ENCODE measurements around the gene KCP. TPM values are rescaled to one million over a fixed set of nuclear protein-coding genes. Genes with fewer than 3 reads are reported as not detected.

KCP gene
- total and polyA plus RNA-seq, 2 of the 13 experiments (the other 11 are each of a cell fraction or from before 2014, with no cell fraction given), result 0.37 to 1.0 TPM

DNA sequence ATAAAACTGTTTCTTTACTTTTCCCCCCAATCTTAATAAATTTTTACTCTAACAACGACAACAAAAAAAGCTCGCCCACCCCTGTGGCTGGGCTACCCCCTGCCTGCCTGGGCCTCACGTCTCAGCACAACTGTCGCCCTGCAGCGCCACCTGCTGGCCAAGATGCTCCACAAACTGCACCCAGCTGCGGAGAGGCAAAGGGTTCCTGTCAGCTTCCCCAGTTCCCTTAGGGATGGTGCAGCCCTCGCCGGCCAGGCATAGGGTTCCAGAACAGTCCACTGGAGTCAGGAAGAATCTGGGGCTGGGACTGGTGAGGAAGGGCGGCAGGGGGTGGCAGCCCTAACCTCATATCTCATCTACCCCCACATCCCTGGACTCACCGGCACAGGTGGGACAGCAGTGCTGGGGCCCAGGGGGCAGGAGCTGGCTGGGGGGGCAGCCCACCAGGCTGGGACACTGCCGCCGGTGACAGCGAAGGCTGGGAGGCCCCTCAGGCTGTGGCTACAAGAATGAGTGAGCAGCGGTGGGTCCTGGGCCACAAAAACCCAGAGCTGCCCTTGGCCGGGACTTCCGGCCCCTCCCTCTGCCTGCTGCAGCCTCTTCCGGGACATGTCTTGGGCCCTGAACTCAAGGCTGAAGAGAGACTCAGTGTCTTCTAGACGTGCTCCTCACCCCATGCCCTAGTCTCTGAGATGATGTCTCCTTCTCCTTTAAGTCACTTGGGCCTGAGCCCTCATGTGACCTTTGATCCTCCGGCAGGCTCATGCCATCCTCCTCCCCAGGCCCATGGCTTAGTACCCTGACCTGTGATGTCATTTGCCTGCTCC lies 26.7 kb downstream of the KCP start (continued):
- TF ChIP-seq, protein P1, sequence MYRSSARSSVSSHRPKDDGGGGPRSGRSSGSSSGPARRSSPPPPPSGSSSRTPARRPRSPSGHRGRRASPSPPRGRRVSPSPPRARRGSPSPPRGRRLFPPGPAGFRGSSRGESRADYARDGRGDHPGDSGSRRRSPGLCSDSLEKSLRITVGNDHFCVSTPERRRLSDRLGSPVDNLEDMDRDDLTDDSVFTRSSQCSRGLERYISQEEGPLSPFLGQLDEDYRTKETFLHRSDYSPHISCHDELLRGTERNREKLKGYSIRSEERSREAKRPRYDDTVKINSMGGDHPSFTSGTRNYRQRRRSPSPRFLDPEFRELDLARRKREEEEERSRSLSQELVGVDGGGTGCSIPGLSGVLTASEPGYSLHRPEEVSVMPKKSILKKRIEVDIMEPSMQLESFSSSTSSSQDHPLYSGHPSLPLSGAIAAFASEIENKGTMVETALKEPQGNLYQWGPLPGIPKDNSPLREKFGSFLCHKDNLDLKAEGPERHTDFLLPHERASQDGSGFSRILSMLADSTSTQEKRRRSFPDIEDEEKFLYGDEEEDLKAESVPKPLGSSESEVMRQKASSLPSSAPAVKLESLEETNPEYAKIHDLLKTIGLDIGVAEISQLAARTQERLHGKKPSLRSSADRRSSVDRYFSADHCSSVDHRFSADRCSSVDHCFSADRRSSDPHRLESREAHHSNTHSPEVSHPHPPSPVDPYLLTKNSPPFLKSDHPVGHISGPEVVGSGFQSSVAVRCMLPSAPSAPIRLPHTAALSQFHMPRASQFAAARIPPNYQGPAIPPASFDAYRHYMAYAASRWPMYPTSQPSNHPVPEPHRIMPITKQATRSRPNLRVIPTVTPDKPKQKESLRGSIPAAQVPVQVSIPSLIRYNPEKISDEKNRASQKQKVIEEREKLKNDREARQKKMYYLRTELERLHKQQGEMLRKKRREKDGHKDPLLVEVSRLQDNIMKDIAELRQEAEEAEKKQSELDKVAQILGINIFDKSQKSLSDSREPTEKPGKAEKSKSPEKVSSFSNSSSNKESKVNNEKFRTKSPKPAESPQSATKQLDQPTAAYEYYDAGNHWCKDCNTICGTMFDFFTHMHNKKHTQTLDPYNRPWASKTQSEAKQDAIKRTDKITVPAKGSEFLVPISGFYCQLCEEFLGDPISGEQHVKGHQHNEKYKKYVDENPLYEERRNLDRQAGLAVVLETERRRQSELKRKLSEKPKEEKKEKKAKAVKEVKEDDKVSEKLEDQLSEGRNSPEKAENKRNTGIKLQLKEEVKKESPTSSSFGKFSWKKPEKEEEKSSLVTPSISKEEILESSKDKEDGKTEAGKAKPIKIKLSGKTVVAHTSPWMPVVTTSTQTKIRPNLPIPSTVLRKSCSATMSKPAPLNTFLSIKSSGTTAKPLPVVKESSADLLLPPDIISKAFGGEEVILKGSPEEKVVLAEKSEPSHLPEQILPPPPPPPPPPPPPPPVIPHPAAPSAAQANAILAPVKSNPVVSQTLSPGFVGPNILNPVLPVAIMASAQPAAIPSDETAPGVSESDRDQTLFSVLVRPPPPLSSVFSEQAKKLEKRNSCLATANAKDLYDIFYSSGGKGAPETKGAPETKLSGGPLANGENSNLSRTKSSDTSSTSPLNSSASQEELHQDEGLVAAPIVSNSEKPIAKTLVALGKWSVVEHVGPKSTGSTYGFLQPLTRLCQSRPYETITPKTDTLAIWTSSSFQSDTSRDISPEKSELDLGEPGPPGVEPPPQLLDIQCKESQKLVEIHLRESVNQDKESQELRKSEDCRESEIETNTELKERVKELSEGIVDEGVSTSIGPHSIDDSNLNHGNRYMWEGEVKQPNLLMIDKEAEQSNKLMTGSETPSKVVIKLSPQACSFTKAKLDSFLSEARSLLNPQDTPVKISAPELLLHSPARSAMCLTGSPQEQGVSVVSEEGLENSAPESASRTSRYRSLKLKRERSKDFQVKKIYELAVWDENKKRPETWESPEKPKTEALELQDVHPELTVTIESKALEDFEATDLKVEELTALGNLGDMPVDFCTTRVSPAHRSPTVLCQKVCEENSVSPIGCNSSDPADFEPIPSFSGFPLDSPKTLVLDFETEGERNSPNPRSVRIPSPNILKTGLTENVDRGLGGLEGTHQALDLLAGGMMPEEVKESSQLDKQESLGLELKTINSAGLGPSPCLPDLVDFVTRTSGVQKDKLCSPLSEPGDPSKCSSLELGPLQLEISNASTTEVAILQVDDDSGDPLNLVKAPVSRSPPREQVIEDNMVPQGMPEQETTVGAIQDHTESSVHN (CRISPR knock-in tag; IDR thresholded peaks at IDR 0.05), result no peak
- no peak for TF ChIP-seq ZSCAN12 (CRISPR knock-in tag; IDR thresholded peaks at IDR 0.05)
- no peak for TF ChIP-seq ZNF260 (CRISPR knock-in tag; IDR thresholded peaks at IDR 0.05; ENCODE audit: borderline replicate concordance, low read depth)
- TF ChIP-seq, protein P2, sequence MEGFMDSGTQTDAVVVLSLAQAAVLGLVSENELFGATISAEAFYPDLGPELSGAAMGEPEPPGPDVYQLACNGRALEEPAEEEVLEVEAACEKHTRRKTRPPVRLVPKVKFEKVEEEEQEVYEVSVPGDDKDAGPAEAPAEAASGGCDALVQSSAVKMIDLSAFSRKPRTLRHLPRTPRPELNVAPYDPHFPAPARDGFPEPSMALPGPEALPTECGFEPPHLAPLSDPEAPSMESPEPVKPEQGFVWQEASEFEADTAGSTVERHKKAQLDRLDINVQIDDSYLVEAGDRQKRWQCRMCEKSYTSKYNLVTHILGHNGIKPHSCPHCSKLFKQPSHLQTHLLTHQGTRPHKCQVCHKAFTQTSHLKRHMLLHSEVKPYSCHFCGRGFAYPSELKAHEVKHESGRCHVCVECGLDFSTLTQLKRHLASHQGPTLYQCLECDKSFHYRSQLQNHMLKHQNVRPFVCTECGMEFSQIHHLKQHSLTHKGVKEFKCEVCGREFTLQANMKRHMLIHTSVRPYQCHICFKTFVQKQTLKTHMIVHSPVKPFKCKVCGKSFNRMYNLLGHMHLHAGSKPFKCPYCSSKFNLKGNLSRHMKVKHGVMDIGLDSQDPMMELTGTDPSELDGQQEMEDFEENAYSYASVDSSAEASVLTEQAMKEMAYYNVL (CRISPR knock-in tag; IDR thresholded peaks at IDR 0.05; ENCODE audit: borderline replicate concordance), result no peak
- no peak for TF ChIP-seq ARNT2 (CRISPR knock-in tag; IDR thresholded peaks at IDR 0.05; ENCODE audit: low read depth)
- TF ChIP-seq GLI4 (CRISPR knock-in tag; IDR thresholded peaks at IDR 0.05; ENCODE audit: borderline replicate concordance), result peak; percentile 28; the same call in 1 of the 2 replicates
- TF ChIP-seq, protein P3, sequence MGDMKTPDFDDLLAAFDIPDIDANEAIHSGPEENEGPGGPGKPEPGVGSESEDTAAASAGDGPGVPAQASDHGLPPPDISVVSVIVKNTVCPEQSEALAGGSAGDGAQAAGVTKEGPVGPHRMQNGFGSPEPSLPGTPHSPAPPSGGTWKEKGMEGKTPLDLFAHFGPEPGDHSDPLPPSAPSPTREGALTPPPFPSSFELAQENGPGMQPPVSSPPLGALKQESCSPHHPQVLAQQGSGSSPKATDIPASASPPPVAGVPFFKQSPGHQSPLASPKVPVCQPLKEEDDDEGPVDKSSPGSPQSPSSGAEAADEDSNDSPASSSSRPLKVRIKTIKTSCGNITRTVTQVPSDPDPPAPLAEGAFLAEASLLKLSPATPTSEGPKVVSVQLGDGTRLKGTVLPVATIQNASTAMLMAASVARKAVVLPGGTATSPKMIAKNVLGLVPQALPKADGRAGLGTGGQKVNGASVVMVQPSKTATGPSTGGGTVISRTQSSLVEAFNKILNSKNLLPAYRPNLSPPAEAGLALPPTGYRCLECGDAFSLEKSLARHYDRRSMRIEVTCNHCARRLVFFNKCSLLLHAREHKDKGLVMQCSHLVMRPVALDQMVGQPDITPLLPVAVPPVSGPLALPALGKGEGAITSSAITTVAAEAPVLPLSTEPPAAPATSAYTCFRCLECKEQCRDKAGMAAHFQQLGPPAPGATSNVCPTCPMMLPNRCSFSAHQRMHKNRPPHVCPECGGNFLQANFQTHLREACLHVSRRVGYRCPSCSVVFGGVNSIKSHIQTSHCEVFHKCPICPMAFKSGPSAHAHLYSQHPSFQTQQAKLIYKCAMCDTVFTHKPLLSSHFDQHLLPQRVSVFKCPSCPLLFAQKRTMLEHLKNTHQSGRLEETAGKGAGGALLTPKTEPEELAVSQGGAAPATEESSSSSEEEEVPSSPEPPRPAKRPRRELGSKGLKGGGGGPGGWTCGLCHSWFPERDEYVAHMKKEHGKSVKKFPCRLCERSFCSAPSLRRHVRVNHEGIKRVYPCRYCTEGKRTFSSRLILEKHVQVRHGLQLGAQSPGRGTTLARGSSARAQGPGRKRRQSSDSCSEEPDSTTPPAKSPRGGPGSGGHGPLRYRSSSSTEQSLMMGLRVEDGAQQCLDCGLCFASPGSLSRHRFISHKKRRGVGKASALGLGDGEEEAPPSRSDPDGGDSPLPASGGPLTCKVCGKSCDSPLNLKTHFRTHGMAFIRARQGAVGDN (CRISPR knock-in tag; IDR thresholded peaks at IDR 0.05), result peak; percentile 79
- no peak for TF ChIP-seq ZNF891 (CRISPR knock-in tag; IDR thresholded peaks at IDR 0.05)
- TF ChIP-seq TGIF2 (CRISPR knock-in tag; IDR thresholded peaks at IDR 0.05), result peak; percentile 69
- no peak for TF ChIP-seq ZNF225 (CRISPR knock-in tag; IDR thresholded peaks at IDR 0.05)
- TF ChIP-seq FOSL2 (CRISPR knock-in tag; IDR thresholded peaks at IDR 0.05), result peak; percentile 37; the same call in 1 of the 2 replicates
- no peak for TF ChIP-seq MTF1 (CRISPR knock-in tag; IDR thresholded peaks at IDR 0.05)
- no peak for TF ChIP-seq GTF3A (CRISPR knock-in tag; conservative IDR thresholded peaks at IDR 0.05)
